Activated CD4-positive, alpha-beta T cell treated with anti-CD3 and anti-CD28 coated beads, Interleukin-2, amount 50 U/mL, for 16 hours (primary cell): Measurements from ENCODE around the gene ZNF236.
"Not testable (repeated sequence)": the region's sequence is repeated elsewhere in the genome, so short reads cannot be mapped to it uniquely, and the experiment has no call there.

Source experiments
- DNase-seq: peaks from one replicate; pipeline ENCODE4 v3.0.0-alpha.2; 2020

Gene ZNF236

GRCh38 chr18:76953583-76954233, 131.4 kb downstream of the ZNF236 start:
- no peak for DNase-seq

DNA sequence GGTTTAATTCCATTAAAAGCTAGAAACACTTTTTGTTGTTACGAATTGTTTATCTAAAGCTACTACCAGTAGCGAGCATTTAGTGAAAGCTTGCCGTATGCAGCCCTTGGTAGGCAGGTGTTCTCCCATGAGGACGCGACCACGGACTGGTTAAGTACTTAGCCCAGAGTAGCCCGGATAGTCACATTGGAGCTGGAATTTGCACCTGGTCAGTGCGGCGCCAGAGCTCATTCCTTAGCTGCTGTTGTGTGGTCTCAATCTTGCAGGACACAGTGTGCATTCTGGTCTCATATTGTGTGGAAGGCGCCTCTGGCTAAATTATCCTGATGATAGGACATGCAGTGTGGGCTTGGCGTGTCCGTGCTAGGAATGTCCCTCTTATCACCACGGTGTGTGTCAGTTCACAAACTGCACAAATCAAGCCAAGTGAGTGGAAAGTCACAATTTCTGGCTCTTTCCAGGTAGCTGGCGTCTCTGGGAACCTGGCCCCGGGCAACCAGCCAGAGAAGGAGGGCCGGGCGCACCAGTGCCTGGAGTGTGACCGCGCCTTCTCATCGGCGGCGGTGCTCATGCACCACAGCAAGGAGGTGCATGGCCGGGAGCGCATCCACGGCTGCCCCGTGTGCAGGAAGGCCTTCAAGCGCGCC, 133.3 kb downstream of the ZNF236 start:
- DNase-seq: no peak

DNA sequence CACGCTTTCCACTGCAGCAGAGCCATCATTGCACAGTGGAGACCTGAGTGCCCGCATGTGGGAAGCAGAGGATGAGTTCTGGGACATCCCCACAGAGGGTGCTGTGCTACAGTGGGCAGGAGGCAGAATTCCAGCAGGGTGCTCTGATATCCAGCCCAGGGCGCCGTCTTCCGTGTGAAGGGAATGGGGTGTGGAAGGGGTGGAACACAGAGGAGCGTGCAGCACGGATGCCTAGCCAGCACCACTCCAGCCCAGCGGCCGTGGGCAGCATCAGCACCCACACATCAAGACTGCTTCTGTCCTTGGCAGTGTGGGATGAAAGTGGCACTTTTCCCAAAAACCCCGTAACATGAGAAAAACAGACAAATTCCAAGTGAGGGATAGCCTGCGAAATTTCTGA, 134.3 kb downstream of the ZNF236 start:
- DNase-seq: no peak

- DNase-seq: no peak
Observed at GRCh38 chr18:76957384-76958355, 135.3 kb downstream of the ZNF236 start.

DNA sequence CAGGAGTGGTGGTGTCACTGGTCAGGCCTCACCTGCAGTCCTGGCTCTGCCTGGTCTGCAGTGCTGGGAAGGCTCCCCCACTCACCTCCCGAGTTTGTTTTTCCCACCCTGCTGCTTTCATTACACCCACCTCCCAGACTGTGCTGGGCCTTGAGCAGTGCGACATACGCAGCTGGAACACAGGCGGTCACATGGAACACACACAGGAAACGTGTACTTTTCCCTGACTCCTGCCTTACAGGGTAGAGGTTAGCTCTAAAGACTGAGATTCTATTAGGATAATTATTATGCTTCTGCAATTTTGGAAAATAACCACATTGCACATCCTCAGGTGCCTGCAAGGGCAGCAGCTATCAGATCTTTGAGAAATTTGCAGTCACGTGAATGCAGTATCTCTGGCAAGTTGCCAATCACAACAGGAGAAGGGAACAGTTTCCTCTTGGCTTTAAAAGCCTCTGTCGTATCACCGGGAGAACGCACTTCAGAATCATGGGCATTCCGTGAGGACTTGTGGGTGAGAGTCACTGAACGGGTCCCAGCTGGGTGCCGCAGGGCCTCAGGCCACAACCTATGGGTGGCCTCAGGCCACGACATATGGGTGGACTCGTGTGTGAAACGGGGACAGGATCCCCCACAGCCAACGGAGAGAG, 136.5 kb downstream of the ZNF236 start:
- DNase-seq: no peak

- no peak for DNase-seq
Observed at GRCh38 chr18:76959605-76960004, 137.2 kb downstream of the ZNF236 start.

- no peak for DNase-seq
Observed at GRCh38 chr18:76960528-76961035, 138.2 kb downstream of the ZNF236 start.

- no peak for DNase-seq
Observed at GRCh38 chr18:76962851-76963250, 140.5 kb downstream of the ZNF236 start.

DNA sequence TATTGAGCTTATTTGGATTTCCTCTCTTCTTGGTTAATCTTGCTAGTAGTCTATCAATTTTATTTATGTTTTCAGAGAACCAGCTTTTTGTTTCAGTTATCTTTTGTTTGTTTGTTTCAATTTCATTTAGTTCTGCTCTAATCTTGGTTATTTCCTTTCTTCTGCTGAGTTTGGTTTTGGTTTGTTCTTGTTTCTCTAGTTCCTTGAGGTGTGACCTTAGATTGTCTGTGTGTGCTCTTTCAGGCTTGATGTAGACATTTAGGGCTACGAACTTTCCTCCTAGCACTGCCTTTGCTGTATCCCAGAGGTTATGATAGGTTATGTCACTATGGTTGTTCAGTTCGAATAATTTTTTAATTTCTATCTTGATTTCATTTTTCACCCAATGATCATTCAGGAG, 141.6 kb downstream of the ZNF236 start:
- no peak for DNase-seq

GRCh38 chr18:76965555-76966151, 143.3 kb downstream of the ZNF236 start:
- DNase-seq: not testable (repeated sequence)

DNA sequence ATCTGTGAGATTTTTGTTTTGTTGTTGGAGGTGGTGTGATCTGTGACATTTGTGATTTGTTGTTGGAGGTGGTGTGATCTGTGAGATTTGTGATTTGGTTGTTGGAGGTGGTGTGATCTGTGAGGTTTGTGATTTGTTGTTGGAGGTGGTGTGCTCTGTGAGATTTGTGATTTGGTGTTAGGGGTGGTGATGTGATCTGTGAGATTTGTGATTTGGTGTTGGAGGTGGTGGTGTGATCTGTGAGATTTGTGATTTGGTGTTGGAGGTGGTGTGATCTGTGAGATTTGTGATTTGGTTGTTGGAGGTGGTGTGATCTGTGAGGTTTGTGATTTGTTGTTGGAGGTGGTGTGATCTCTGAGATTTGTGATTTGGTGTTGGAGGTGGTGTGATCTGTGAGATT, 144.9 kb downstream of the ZNF236 start:
- not testable (repeated sequence) for DNase-seq

- no peak for DNase-seq
Observed at GRCh38 chr18:76967721-76968472, 145.5 kb downstream of the ZNF236 start.

- no peak for DNase-seq
Observed at GRCh38 chr18:76970770-76971559, 148.6 kb downstream of the ZNF236 start.

GRCh38 chr18:76972241-76972640, 149.9 kb downstream of the ZNF236 start:
- no peak for DNase-seq

GRCh38 chr18:76972846-76973519, 150.6 kb downstream of the ZNF236 start:
- no peak for DNase-seq

- DNase-seq: no peak
Observed at GRCh38 chr18:76973520-76974266, 151.3 kb downstream of the ZNF236 start.

- DNase-seq: no peak
Observed at GRCh38 chr18:76974386-76974785, 152.0 kb downstream of the ZNF236 start.

- DNase-seq: no peak
Observed at GRCh38 chr18:76975577-76976110, 153.3 kb downstream of the ZNF236 start.

GRCh38 chr18:76977108-76977621, 154.8 kb downstream of the ZNF236 start:
- DNase-seq: no peak
